Body of pancreas (tissue), 4 donors: ENCODE results near the gene PFN1.

Experiments used
- POLR2A ChIP-seq, 3 donors: fragments of 450-650 bp; IDR thresholded peaks; one replicate each; pipeline ENCODE4 v1.6.1; 2016; ENCODE audit warnings: antibody characterized with exemption in 3 of 3, mild to moderate bottlenecking in 2 of 3
- TF ChIP-seq, protein P1 (sequence below), 7 experiments: fragments of 450-650 bp in 4 of 7; fragments of 200-600 bp in 3 of 7; sonication (generic) in 3 of 7; IDR thresholded peaks; one replicate each; pipeline ENCODE4 v1.5.1; 2016 to 2019; ENCODE audit warnings: antibody characterized with exemption in 7 of 7

- TF ChIP-seq POLR2A (IDR thresholded peaks at IDR 0.05): no peak
- TF ChIP-seq, protein P1, sequence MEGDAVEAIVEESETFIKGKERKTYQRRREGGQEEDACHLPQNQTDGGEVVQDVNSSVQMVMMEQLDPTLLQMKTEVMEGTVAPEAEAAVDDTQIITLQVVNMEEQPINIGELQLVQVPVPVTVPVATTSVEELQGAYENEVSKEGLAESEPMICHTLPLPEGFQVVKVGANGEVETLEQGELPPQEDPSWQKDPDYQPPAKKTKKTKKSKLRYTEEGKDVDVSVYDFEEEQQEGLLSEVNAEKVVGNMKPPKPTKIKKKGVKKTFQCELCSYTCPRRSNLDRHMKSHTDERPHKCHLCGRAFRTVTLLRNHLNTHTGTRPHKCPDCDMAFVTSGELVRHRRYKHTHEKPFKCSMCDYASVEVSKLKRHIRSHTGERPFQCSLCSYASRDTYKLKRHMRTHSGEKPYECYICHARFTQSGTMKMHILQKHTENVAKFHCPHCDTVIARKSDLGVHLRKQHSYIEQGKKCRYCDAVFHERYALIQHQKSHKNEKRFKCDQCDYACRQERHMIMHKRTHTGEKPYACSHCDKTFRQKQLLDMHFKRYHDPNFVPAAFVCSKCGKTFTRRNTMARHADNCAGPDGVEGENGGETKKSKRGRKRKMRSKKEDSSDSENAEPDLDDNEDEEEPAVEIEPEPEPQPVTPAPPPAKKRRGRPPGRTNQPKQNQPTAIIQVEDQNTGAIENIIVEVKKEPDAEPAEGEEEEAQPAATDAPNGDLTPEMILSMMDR (IDR thresholded peaks at IDR 0.05): no peak
Observed at GRCh38 chr17:4936436-4936835, 11.9 kb downstream of the PFN1 start.
